NCI-H1436 (cell line): ENCODE measurements around the gene TAS2R14.

Experiments
- DNase-seq: peaks from one replicate; lab custom pipeline; 2025; lab: John Stamatoyannopoulos, UW

TAS2R14 gene

GRCh38 chr12:10904686-10905085 is 34.4 kb downstream of the TAS2R14 start:
- DNase-seq, result no peak

- DNase-seq, result no peak
Measured at GRCh38 chr12:10901427-10901826, 37.6 kb downstream of the TAS2R14 start.

GRCh38 chr12:10900972-10901371 is 38.1 kb downstream of the TAS2R14 start:
- no peak for DNase-seq

GRCh38 chr12:10900530-10900929 is 38.5 kb downstream of the TAS2R14 start:
- no peak for DNase-seq

- no peak for DNase-seq
Measured at GRCh38 chr12:10896854-10897253, 42.2 kb downstream of the TAS2R14 start.

- no peak for DNase-seq
Measured at GRCh38 chr12:10891937-10892336, 47.1 kb downstream of the TAS2R14 start.

GRCh38 chr12:10889226-10889625 is 49.8 kb downstream of the TAS2R14 start:
- DNase-seq, result no peak
